H9 (cell line): ENCODE data around the gene LRMDA. TPM values are rescaled to one million over a fixed set of nuclear protein-coding genes. Genes with fewer than 3 reads are reported as not detected.

Source experiments
- DNase-seq: peaks from one replicate; pipeline ENCODE4 v3.0.0-alpha.2; 2017
- H2AFZ ChIP-seq: one replicate; pipeline ENCODE4 v1.6.1; 2013; ENCODE audit warnings: mild to moderate bottlenecking, low read length, control low read depth, moderate library complexity
- H2AK5ac ChIP-seq: 2 replicates; pipeline ENCODE4 v1.6.1; 2013; ENCODE audit warnings: low read length, control low read depth, mixed read lengths; ENCODE audit not compliant: insufficient read length
- H2BK120ac ChIP-seq: one replicate; pipeline ENCODE4 v1.6.1; 2013; ENCODE audit warnings: low read depth, mild to moderate bottlenecking, low read length, control low read depth, inconsistent platforms; ENCODE audit not compliant: poor library complexity, severe bottlenecking
- H2BK12ac ChIP-seq: 2 replicates; pipeline ENCODE4 v1.6.1; 2013; ENCODE audit warnings: low read length, control low read depth, mixed read lengths, low read depth; ENCODE audit not compliant: insufficient read length
- H2BK15ac ChIP-seq: 2 replicates; pipeline ENCODE4 v1.6.1; 2013; ENCODE audit warnings: low read depth, low read length, control low read depth
- H2BK20ac ChIP-seq: one replicate; pipeline ENCODE4 v1.6.1; 2013; ENCODE audit warnings: low read depth, mild to moderate bottlenecking, low read length, control low read depth, inconsistent platforms; ENCODE audit not compliant: poor library complexity, severe bottlenecking
- H2BK5ac ChIP-seq: 2 replicates; pipeline ENCODE4 v1.6.1; 2013; ENCODE audit warnings: low read length, control low read depth, mixed read lengths; ENCODE audit not compliant: insufficient read length
- H3K14ac ChIP-seq: 2 replicates; pipeline ENCODE4 v1.6.1; 2013; ENCODE audit warnings: low read length, control low read depth; ENCODE audit not compliant: insufficient read depth
- H3K18ac ChIP-seq: 2 replicates; pipeline ENCODE4 v1.6.1; 2013; ENCODE audit warnings: low read depth, mild to moderate bottlenecking, mixed read lengths, low read length, control low read depth; ENCODE audit not compliant: insufficient read length
- H3K23ac ChIP-seq: 2 replicates; pipeline ENCODE4 v1.6.1; 2013; ENCODE audit warnings: low read length, control low read depth, mixed read lengths, low read depth; ENCODE audit not compliant: insufficient read length
- H3K23me2 ChIP-seq: 2 replicates; pipeline ENCODE4 v1.6.1; 2013; ENCODE audit warnings: low read depth, mild to moderate bottlenecking, mixed read lengths, low read length, control low read depth; ENCODE audit not compliant: insufficient read length, poor library complexity, severe bottlenecking
- H3K27ac ChIP-seq: 2 replicates; pipeline ENCODE4 v1.5.1; 2013; ENCODE audit warnings: low read length, control low read depth, mixed read lengths, low read depth; ENCODE audit not compliant: insufficient read length
- H3K27me3 ChIP-seq: 2 replicates; pipeline ENCODE4 v1.6.1; 2013; ENCODE audit warnings: low read length, control low read depth, inconsistent platforms; ENCODE audit not compliant: insufficient read depth
- H3K4ac ChIP-seq: 2 replicates; pipeline ENCODE4 v1.6.1; 2013; ENCODE audit warnings: low read depth, mild to moderate bottlenecking, control low read depth, inconsistent platforms, low read length, moderate library complexity
- H3K4me1 ChIP-seq: 2 replicates; pipeline ENCODE4 v1.6.1; 2013; ENCODE audit warnings: low read length, control low read depth, inconsistent platforms; ENCODE audit not compliant: insufficient read depth
- H3K4me2 ChIP-seq: 2 replicates; pipeline ENCODE4 v1.6.1; 2013; ENCODE audit warnings: low read length, control low read depth, mixed read lengths; ENCODE audit not compliant: insufficient read length, insufficient read depth
- H3K56ac ChIP-seq: 2 replicates; pipeline ENCODE4 v1.6.1; 2013; ENCODE audit warnings: low read depth, mild to moderate bottlenecking, mixed read lengths, low read length, control low read depth; ENCODE audit not compliant: insufficient read length
- H3K79me1 ChIP-seq: 2 replicates; pipeline ENCODE4 v1.6.1; 2013; ENCODE audit warnings: low read depth, mild to moderate bottlenecking, moderate library complexity, low read length, control low read depth, inconsistent platforms; ENCODE audit not compliant: insufficient read depth, poor library complexity, severe bottlenecking
- H3K79me2 ChIP-seq: 2 replicates; pipeline ENCODE4 v1.6.1; 2013; ENCODE audit warnings: low read length, control low read depth, inconsistent platforms; ENCODE audit not compliant: insufficient read depth
- H3K9ac ChIP-seq: 2 replicates; pipeline ENCODE4 v1.6.1; 2013; ENCODE audit warnings: low read length, control low read depth, mixed read lengths; ENCODE audit not compliant: insufficient read length; ENCODE audit errors: extremely low read depth
- H3K9me3 ChIP-seq: one replicate; pipeline ENCODE4 v1.6.1; 2013; ENCODE audit warnings: low read depth, low read length, inconsistent platforms; ENCODE audit not compliant: control insufficient read depth
- H3T11ph ChIP-seq: one replicate; pipeline ENCODE4 v1.6.1; 2013; ENCODE audit warnings: mild to moderate bottlenecking, low read length, control low read depth, inconsistent platforms
- H4K20me1 ChIP-seq: one replicate; pipeline ENCODE4 v1.6.1; 2013; ENCODE audit not compliant: control insufficient read depth, insufficient read length, insufficient read depth
- H4K5ac ChIP-seq: 2 replicates; pipeline ENCODE4 v1.6.1; 2013; ENCODE audit warnings: low read depth, mild to moderate bottlenecking, mixed read lengths, low read length, control low read depth; ENCODE audit not compliant: insufficient read length
- H4K8ac ChIP-seq: replicated peaks from 2 replicates; pipeline ENCODE4 v1.6.1; 2013; ENCODE audit warnings: low read length, control low read depth, mixed read lengths, low read depth; ENCODE audit not compliant: insufficient read length
- H4K91ac ChIP-seq: 2 replicates; pipeline ENCODE4 v1.6.1; 2013; ENCODE audit warnings: low read depth, mild to moderate bottlenecking, moderate library complexity, mixed read lengths, low read length, control low read depth; ENCODE audit not compliant: insufficient read length
- H3K27ac Mint-ChIP-seq, 3 experiments: 2 replicates in 2 of 3; 3 replicates in 1 of 3; pipeline ENCODE4 v1.8.0; 2020 to 2021; ENCODE audit warnings: mixed read lengths in 3 of 3, mild to moderate bottlenecking in 1 of 3, moderate library complexity in 1 of 3
- H3K27me3 Mint-ChIP-seq: 2 replicates; pipeline ENCODE4 v1.8.0; 2021; ENCODE audit warnings: low read depth, mild to moderate bottlenecking, moderate library complexity, mixed read lengths
- H3K36me3 Mint-ChIP-seq, 3 experiments: 2 replicates in 2 of 3; 3 replicates in 1 of 3; pipeline ENCODE4 v1.8.0; 2020 to 2021; ENCODE audit warnings: low read depth in 3 of 3, mixed read lengths in 3 of 3; ENCODE audit not compliant: insufficient read depth in 1 of 3
- H3K4me1 Mint-ChIP-seq, 2 experiments: 2 replicates each; pipeline ENCODE4 v1.8.0; 2020; ENCODE audit warnings: mixed read lengths in 2 of 2
- H3K4me3 Mint-ChIP-seq, 2 experiments: 2 replicates in 1 of 2; 3 replicates in 1 of 2; pipeline ENCODE4 v1.8.0; 2020 to 2021; ENCODE audit warnings: mild to moderate bottlenecking in 2 of 2, mixed read lengths in 2 of 2, moderate library complexity in 1 of 2
- H3K9me3 Mint-ChIP-seq, 2 experiments: 2 replicates in 1 of 2; 3 replicates in 1 of 2; pipeline ENCODE4 v1.8.0; 2020; ENCODE audit warnings: mild to moderate bottlenecking in 2 of 2, mixed read lengths in 2 of 2, moderate library complexity in 1 of 2
- WGBS: extraction: QIAGEN DNeasy Blood & Tissue Kit; methylation state at CpG from one replicate; pipeline ENCODE4 v1.1.7; 2013; ENCODE audit warnings: missing lambda C conversion rate, low lambda C conversion rate, mixed read lengths; ENCODE audit not compliant: insufficient read length; ENCODE audit errors: extremely low coverage; 5-methylcytosine and 5-hydroxymethylcytosine counted together
- total RNA-seq: library from RNA; stranded (reverse); gene quantifications from 2 replicates; pipeline ENCODE4 v1.2.1, GENCODE V29; 2021
- TF ChIP-seq, protein P1 (sequence below): fragments of 200-600 bp; sonication (generic); conservative IDR thresholded peaks from 3 replicates; pipeline ENCODE4 v1.8.0; 2021; ENCODE audit warnings: antibody characterized with exemption, mild to moderate bottlenecking

The LRMDA gene
- total RNA-seq, 1 experiment from 2014 or later, result 1.8 TPM

DNA sequence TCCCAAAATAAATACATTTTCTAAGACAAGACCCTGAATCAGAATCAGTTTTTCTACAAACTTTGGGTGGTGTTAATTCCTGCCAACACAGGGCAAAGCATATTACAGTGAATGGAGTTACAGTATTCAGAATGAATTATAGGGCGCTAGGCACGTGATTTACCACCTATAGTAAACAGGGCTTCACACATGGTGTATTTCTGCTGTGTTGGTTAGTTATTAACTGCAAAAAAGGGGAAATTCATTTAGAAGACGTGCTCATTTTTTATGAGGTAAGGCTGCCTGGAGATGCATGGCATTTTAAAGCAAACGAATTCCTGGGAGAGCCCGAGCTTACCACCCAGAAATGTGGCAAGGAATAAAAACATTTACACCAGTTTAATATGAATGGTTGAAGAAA lies 393.8 kb downstream of the LRMDA start:
- H4K91ac ChIP-seq, result no peak overlapping the region
- Mint-ChIP-seq H3K9me3 (peaks cover 8 to 13% of the 10 kb centered on the region in 2 experiments; a peak in 4 of 5 replicates), H3K27me3 (no peaks in the 10 kb centered on the region; the same call in 1 of the 2 replicates), H3K36me3 (no peaks in the 10 kb centered on the region), H3K27ac (no peak overlapping the region), H3K4me1 (no peaks in the 10 kb centered on the region), H3K4me3 (no peak overlapping the region)
- no peak overlapping the region for H2BK120ac ChIP-seq
- H2BK20ac ChIP-seq, result no peak overlapping the region
- no peak overlapping the region for H3K4me2 ChIP-seq
- no CpG with 5 or more reads among the region's 5 CpGs for whole genome bisulfite sequencing
- TF ChIP-seq, protein P1, sequence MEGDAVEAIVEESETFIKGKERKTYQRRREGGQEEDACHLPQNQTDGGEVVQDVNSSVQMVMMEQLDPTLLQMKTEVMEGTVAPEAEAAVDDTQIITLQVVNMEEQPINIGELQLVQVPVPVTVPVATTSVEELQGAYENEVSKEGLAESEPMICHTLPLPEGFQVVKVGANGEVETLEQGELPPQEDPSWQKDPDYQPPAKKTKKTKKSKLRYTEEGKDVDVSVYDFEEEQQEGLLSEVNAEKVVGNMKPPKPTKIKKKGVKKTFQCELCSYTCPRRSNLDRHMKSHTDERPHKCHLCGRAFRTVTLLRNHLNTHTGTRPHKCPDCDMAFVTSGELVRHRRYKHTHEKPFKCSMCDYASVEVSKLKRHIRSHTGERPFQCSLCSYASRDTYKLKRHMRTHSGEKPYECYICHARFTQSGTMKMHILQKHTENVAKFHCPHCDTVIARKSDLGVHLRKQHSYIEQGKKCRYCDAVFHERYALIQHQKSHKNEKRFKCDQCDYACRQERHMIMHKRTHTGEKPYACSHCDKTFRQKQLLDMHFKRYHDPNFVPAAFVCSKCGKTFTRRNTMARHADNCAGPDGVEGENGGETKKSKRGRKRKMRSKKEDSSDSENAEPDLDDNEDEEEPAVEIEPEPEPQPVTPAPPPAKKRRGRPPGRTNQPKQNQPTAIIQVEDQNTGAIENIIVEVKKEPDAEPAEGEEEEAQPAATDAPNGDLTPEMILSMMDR, result no peak
- no peaks in the 10 kb centered on the region for H3K79me1 ChIP-seq
- H3T11ph ChIP-seq, result no peak overlapping the region
- no peak for DNase-seq
- H3K14ac ChIP-seq, result no peak overlapping the region
- H3K4me1 ChIP-seq, result no peaks in the 10 kb centered on the region
- no peak overlapping the region for H3K9ac ChIP-seq
- H3K18ac ChIP-seq, result no peak overlapping the region
- no peaks in the 10 kb centered on the region for H3K27me3 ChIP-seq
- H3K27ac ChIP-seq, result no peak overlapping the region
- H2BK15ac ChIP-seq, result no peak overlapping the region
- no peaks in the 10 kb centered on the region for H4K20me1 ChIP-seq
- H4K8ac ChIP-seq, result no peak overlapping the region
- no peak overlapping the region for H3K4ac ChIP-seq
- H2BK5ac ChIP-seq, result no peak overlapping the region
- no peak overlapping the region for H4K5ac ChIP-seq
- no peaks in the 10 kb centered on the region for H3K23me2 ChIP-seq
- H3K23ac ChIP-seq, result no peak overlapping the region
- no peaks in the 10 kb centered on the region for H3K9me3 ChIP-seq
- no peaks in the 10 kb centered on the region for H3K79me2 ChIP-seq
- no peak overlapping the region for H2AK5ac ChIP-seq
- no peak overlapping the region for H2AFZ ChIP-seq
- H3K56ac ChIP-seq, result no peak overlapping the region
- no peak overlapping the region for H2BK12ac ChIP-seq
